Hematopoietic multipotent progenitor cell treated with erythropoietin and hydrocortisone succinate and interleukin-3 and kit ligand, for 6 days (in vitro differentiated cells): ENCODE data around the gene INF2.

Experiments used
- DNase-seq: peaks from one replicate; pipeline ENCODE4 v3.0.0-alpha.2; 2015

Gene INF2

DNA sequence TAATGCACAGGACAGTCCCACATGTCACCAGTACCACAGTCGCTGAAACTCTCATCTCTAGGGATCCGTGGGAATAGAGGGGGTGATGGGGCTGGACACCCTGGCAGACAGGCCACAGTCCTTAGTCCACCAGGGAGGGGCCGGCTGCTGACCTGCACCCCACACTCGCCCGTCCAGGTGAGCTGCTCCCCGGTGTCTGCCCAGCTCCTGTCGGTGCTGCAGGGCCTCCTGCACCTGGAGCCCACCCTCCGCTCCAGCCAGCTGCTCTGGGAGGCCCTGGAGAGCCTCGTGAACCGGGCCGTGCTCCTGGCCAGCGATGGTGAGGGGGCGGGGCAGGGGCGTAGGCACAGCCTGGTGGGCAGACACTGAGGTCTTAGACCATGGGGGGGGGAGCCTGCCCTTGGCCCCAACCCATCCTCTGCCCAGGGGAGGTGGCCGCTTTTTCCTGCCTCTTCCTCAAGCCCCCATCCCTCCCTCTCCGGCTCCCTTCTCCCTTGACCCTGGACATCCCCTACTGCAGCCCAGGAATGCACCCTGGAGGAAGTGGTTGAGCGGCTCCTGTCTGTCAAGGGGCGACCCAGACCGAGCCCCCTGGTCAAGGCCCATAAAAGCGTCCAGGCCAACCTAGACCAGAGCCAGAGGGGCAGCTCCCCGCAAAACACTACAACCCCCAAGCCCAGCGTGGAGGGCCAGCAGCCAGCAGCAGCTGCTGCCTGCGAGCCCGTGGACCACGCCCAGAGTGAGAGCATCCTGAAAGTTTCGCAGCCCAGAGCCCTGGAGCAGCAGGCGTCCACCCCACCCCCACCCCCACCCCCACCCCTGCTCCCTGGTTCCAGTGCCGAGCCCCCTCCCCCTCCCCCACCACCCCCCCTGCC is 17.6 kb downstream of the INF2 start:
- DNase-seq, result no peak

DNA sequence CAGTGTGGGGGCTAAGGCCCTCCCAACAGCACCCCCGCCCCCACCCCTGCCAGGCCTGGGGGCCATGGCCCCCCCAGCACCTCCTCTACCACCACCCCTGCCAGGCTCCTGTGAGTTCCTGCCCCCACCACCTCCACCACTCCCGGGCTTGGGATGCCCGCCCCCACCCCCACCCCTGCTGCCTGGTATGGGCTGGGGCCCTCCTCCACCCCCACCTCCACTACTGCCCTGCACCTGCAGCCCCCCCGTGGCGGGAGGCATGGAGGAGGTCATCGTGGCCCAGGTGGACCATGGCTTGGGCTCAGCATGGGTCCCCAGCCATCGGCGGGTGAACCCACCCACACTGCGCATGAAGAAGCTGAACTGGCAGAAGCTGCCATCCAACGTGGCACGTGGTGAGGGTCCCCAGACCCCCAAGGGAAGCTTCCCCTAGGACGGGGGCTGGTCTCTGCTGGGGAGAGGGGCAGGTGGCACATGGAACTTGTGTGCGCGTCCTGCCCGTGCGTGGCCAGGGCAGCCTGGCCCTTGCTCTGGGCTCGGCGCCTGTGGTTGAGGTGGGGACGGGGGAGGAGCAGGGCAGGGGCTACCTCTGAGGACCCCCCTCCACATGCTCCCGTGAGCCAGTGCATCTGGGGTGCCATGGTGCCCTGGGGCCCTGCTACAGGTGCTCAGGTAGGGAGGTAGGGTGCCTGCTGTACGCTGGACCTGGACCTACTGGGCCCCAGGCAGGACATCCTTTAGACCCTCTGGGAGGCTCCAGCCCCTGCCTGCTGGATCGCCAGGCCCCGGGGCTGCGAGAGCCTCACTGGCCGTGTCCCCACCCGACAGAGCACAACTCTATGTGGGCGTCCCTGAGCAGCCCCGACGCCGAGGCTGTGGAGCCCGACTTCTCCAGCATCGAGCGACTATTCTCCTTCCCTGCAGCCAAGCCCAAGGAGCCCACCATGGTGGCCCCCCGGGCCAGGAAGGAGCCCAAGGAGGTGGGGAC is 18.5 kb downstream of the INF2 start:
- DNase-seq, result no peak

DNA sequence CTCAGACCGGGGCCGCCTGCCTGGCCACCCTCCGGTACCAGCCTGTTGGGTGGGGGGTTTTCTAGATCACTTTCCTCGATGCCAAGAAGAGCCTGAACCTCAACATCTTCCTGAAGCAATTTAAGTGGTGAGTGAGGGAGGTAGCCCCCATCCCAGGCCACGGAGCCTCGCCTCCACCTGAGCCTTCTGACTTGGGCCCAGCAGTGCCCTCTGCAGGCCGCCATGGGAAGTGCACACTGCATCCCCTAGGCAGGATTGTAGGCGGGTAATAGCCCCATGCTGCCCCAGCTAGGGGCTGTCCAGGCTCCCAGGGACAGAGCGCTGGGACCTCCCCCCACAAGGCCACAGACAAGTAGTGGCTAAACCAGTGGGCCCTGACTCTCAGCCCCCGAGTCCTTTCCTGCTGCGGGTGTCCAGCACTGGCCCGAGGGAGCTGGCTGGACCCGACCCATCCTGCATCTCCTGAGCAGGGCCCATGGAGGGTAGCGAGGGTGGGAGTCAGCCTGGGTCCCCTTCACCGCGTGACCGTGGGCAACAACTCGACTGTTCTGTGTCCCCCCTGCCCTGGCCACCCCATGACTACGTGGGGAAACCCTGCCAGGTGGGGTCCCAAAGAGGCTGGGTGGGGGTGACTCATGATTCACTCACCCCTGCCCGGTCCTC is 19.3 kb downstream of the INF2 start:
- DNase-seq, result peak; percentile 87

DNA sequence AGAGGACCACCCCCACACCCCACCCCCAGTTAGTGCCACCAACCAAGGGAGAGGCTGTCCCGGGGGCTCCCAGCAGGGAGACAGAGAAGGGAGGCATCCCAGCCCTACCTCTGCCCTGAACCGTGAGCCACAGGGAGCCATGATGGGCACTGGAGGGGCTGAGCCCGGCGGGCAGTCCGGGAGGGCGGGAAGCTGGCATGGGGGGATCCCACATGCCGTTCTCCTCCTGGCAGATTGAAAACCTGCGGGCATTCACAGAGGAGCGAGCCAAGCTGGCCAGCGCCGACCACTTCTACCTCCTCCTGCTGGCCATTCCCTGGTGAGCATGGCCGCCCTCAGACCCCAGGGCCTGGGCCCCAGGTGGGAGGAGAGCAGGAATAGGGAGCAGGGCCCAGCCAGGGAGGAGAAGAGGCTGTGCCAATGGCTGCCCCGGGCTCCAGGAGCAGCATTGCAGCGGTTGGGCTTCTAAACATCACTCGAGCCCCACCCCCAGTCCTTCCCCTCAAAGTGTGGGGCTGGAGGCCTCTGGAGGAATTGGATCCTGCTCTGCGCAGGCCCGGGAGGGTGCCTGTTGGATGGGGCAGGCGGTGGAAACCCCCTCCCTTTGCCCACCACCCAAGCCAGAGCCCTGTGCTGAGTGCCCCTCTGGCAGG is 20.1 kb downstream of the INF2 start:
- no peak for DNase-seq

DNA sequence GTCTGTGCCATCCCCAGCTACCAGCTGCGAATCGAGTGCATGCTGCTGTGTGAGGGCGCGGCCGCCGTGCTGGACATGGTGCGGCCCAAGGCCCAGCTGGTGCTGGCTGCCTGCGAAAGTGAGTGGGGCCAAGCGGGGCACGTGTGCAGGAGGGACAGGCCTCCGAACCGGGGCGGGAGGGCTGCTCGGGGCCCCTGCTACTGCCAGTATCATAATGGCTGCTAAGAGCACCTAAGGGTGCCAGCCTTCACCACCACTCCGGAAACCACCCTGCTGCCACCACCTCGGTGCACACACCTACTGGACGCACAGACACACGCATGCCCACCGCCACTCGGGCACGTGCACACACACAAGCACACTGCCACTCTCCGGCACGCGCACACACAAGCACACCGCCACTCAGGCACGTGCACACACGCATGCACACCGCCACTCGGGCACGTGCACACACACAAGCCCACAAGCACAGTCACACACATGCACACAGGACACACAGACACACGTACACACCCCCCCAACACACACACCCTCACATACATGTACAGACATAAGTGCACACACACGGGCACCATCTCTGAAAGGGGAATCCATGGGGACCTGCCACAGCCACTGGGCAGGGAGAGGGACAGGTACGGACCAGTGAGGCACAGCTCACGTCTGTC is 20.8 kb downstream of the INF2 start:
- no peak for DNase-seq

DNA sequence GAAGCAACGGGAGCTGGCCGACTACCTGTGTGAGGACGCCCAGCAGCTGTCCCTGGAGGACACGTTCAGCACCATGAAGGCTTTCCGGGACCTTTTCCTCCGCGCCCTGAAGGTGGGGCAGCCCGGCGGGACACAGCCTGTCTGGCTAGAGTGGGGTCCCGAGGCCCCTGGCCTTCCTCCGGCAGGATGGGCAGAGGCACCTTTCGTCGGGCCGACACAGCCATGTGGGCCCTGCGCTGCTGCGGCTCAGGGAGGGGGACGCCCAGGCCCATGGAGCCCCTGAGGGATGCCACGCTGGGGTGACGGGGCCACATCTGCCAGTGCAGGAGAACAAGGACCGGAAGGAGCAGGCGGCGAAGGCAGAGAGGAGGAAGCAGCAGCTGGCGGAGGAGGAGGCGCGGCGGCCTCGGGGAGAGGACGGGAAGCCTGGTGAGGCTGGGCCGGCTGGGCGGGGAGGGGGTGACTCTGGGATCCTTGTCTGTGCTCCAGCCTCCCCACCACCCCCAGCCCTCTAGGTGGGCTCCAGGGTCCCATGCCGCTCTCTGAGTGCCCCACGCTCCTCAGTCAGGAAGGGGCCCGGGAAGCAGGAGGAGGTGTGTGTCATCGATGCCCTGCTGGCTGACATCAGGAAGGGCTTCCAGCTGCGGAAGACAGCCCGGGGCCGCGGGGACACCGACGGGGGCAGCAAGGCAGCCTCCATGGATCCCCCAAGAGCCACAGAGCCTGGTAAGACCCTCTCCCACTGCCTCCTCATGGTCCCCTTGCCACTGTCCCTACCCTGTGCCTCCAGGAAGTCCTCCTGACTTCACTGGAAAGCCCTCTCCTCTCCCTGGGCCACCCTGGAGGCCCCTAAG is 23.7 kb downstream of the INF2 start:
- DNase-seq, result no peak

DNA sequence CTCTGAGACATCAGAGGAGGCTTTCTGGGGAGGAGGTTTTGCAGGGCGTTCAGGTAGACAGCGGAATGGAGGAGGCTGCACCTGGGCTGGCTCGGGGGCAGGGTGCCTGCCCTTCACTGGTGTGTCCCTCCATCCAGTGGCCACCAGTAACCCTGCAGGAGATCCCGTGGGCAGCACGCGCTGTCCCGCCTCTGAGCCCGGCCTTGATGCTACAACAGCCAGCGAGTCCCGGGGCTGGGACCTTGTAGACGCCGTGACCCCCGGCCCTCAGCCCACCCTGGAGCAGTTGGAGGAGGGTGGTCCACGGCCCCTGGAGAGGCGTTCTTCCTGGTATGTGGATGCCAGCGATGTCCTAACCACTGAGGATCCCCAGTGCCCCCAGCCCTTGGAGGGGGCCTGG is 24.6 kb downstream of the INF2 start:
- DNase-seq, result no peak

DNA sequence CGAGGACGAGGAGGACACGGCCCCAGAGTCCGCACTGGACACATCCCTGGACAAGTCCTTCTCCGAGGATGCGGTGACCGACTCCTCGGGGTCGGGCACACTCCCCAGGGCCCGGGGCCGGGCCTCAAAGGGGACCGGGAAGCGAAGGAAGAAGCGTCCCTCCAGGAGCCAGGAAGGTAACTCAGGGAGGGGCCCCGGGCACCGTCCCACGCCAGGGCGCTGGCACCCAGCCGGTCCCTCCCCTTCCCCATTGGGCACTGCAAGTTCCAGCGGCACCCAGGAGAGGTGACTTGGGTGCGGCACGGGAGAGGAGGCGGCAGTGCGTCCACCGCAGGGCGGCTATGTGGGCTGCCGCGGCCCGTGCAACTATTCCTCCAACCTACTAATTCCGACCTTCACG is 25.3 kb downstream of the INF2 start:
- DNase-seq, result no peak

DNA sequence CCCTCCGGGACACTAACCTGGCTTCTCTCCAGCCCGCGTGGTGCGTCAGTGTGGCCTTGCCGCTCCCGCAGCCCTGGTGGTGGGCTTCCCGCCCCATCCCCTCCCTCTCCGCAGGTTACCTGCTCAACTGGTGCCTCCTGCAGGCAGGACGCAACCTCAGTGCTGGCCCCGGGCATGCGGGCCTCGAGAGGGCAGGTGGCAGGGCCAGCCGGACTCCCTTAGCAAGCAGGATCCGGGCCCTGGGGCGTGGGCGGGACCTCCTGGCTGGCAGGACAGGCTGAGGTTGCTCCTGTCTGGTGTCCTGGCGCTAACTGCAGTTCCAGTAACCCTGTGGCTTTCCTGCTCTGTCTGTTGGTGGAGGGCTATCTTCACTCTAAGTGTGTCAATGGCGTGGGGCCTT is 26.0 kb downstream of the INF2 start:
- no peak for DNase-seq

DNA sequence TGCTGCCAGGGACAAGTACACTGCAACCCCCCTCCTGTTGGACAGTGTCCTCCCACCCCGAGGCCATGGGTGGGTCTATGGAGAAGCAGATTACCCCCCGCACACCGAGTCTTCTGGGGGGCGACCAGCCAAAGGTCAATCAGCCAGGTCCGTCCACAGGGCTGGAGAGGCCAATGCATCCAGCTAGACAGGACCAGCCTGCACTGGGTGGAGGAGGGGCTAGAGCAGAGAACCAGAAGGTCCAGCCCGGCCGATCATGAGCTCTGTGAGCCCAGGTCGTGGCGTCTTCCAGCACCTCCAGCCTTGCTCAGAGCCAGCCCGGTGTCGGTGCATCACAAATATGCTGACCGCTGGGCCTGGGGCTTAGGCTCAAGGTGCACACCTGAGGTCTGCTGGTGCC is 26.5 kb downstream of the INF2 start:
- no peak for DNase-seq

DNA sequence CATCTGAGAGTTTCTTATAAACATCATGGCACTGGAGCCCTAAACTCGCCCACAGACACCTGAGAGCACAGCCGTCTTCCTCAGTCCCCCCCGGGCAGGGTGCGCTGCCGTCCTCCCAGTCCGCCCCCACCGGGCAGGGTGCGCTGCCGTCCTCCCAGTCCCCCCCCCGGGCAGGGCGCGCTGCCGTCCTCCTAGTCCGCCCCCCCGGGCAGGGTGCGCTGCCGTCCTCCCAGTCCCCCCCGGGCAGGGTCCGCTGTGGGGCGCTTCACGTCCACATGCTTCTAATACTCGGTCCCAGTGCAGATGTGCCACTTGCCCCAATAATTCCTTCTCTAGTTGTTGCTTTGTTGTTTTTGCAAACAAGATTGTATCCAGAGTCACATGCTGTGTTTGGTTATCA is 27.7 kb downstream of the INF2 start:
- DNase-seq, result no peak

DNA sequence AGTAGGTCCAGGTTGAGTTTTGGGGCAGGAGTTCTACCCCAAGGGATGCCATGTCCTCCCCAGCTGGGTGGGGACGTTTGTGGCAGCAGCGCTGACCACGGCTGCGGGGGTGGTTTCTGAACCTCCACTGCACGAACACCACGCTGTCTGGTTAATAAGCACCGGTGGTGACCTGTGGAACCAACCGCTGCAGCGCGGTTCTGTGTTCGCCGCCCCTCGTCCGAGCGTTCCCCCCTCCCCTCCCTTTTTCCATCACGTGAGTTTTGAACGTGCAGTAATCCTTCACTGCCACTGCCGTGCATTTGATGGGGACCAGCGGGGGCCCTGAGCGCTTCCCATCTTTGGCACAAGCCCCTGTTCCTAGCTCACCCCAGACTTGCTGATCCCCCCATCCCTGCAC is 28.2 kb downstream of the INF2 start:
- DNase-seq, result no peak

DNA sequence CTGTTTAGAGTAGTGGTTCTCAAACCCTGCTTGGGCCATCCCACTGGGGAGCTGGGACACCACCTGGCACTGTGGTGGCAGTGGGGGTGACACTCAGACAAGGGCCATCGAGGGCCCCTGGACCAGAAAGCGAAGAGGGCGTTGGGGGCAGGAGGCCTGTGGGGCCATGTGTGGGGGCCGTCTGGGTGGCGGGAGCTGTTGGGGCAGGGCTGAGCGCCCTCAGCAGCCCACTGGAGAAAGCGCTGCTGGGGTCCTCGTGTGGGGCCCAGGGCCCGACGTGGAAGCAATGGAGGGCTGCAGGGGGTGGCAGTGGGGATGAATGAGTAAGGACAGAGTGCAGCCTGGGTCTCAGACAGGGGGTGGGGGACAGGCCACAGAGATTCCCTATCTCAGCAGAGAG is 28.7 kb downstream of the INF2 start:
- no peak for DNase-seq

DNA sequence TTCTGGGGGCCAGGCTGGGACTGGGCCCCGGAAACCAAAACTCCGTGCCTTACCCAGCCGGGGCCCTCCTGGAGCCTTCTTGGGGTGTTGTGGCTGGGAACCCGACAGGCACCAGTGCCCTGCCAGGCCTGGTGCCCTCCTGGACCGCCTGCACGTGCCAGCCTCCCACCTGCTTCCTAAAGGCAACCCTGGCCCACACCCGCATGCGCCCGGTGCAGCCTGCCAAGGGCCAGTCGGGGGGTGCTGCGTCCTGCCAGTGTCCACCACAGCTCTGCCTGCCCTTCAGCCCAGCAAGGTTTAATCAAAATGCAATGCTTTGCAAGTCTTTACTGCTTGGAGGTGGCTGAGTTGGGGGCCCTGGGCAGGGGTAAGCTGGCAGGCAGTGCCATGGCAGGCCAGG is 29.5 kb downstream of the INF2 start:
- no peak for DNase-seq

DNA sequence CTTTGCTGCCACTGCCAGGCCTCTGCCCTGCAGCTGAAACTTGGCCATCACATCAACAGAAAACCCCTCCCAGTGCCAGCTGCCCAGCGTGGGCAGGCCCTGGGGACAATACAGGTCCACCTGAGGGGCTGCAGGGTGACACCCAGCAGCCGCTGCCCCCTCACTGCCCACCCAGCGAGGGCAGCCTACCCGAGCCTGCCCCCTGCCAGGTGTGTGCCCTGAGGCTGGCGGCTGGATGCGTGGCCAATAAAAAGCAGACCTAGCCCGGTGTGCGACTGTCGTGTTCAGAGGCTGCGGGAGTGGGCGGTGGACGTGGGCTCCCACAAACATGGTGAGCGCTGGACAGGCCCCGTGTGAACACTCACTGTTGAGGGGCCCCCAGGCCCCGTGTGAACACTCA is 29.9 kb downstream of the INF2 start:
- no peak for DNase-seq

DNA sequence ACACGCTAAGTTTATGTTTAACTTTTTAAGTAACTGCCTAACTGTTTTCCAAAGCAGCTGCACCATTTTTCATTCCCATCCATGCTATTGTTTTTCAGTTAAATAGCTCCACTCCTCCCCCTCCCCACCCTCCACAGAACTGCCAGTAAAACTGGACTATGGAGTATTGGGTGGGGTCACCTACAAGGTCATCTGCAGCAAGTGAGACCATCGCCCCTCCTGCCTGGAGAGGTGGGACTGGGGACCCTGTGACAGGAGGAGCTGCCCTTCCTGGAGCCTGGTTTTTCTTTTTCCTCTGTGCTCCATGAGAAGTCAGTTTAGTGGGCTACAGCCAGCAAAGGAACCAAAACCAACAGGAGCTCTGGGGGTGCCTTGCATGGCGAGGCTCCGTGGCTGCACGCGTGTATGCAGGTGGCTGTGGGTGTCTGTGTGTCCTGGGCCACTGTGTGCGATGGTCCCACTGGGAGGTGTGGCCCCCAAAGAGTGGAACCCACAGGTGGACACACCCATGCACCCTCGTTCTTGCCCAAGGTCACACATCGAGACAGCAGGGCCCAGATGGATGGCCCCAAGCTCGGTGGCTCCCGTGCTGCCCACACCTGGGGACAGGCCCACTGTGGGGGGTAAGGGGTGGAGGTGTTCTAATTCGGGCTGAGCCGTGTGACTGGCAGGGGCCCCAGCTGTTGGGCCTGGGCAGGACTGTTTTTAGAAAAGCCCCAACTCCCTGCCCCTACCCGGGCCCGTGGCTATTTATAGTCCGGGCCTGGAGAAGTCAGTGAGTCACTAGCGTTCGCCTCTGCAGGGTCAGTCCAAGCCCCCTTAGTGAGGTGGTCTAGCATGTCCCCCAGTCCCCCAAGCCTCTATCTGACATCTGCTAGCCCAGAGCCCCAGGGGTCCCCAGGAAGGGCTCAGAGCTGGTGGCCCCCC is 32.4 kb downstream of the INF2 start:
- DNase-seq, result no peak

DNA sequence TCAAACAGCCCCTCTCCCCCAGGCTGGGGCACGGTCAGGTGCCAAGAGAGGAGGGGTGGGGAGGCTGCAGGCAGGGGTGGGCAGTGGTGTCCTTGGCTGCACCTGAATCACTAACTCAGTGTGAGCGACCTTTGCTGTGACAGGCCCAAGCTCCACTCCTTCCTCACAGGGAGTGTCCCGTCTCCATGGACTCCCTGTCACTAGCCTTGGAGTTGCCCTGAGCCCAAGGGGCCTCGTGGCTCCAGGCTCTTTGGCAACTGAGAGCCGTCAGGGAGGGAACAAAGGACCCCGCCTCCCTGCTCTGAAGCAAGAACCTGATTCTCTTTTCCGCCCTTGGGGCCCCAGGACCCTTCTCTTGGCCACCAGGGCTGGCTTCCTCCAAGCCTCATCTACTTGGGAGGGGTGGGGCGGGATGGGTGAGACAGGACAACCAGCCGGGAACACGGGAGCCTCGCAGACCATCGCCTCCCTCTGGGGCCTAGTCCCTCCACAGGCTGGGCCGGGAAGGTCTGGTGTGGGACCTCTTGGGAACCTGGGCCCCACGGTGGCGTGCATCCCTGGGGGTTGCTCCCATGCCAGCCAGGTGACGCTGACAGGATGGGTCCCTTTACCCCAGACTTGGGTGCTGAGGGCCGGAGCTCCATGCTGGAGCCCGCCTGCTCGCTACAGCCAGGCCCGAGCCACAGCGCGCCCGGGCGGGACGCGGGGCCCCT is 33.7 kb downstream of the INF2 start:
- DNase-seq, result no peak

DNA sequence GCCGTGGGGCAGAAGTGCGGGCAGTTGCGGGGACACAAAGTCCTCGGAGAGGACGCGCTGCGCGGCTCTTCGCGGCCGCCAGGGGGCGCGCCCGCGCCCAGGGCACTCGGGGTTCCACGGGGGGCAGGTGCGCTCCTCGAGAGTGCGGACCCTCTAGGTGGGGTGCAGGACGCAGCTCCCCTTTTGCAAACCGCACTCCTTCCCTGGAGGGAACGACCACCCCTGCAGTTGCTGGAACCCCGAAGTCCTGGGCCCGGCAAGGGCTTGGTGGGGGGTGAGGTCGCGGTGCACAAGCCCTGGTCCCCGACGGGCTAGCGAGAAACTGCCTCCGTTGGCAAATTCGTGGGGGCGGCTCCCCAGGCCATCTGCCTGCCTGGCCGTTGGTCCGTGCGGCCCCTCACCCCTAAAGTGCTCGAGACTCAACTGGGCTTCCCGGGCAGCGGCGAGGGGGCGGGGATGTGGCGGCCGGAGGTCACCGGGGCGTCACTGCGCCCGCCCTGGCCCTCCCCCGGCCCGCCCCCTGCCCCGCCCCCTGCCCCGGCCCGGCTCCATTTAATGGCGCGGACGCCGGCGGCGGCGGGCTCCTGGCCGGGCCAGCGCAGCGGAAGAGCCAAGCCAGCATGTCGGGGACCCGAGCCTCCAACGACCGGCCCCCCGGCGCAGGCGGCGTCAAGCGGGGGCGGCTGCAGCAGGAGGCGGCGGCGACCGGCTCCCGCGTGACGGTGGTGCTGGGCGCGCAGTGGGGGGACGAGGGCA is 34.4 kb downstream of the INF2 start, which contains the start of gene ADSS1:
Gene ADSS1, plus strand, starts transcription at position 579 of the 756 bp plus-strand sequence. Its CDS starts 42 bp downstream, at position 621.
- peak; percentile 62 for DNase-seq
